SK-N-SH (cell line): ENCODE results near the gene MAP4. TPM values are rescaled to one million over a fixed set of nuclear protein-coding genes. Genes with fewer than 3 reads are reported as not detected.

Source experiments
- CTCF ChIA-PET: fragments of 300-600, 350-600 bp; formaldehyde crosslinking; extraction: SDS; loops from one replicate; lab custom pipeline; 2021; lab: Yijun Ruan, JAX
- POLR2A ChIA-PET: fragments of 350-600 bp; sonication (Branson Sonifier 250); formaldehyde crosslinking; extraction: SDS; loops from one replicate; lab custom pipeline; 2020; ENCODE audit warnings: antibody characterized with exemption, inconsistent platforms; lab: Yijun Ruan, JAX
- DNase-seq: peaks from one replicate; pipeline ENCODE4 v3.0.0; 2012
- H2AFZ ChIP-seq: fragments of 200-600 bp; sonication (generic); 2 replicates; pipeline ENCODE4 v1.8.1; 2016; ENCODE audit warnings: antibody characterized with exemption, mild to moderate bottlenecking, low read depth
- H3F3A ChIP-seq: fragments of 200-600 bp; sonication (generic); replicated peaks from 2 replicates; pipeline ENCODE3; 2016; ENCODE audit warnings: antibody characterized with exemption, mild to moderate bottlenecking; ENCODE audit not compliant: insufficient read depth
- H3K27ac ChIP-seq, 2 experiments: fragments of 200-500 bp in 1 of 2; fragments of 200-600 bp in 1 of 2; sonication (Bioruptor generic) in 1 of 2; sonication (generic), shearing (Covaris generic) in 1 of 2; 2 replicates each; pipeline versions ENCODE4 v1.5.1 to v1.6.1; 2014 to 2016; ENCODE audit warnings: low read depth in 2 of 2, inconsistent platforms in 1 of 2, low read length in 1 of 2, mild to moderate bottlenecking in 1 of 2, mixed read lengths in 1 of 2
- H3K27me3 ChIP-seq: fragments of 200-600 bp; sonication (generic), shearing (Covaris generic); 2 replicates; pipeline ENCODE4 v1.6.1; 2016; ENCODE audit warnings: mixed run types; ENCODE audit not compliant: insufficient read depth
- H3K36me3 ChIP-seq, 2 experiments: fragments of 200-500 bp in 1 of 2; fragments of 200-600 bp in 1 of 2; sonication (Bioruptor generic) in 1 of 2; sonication (generic) in 1 of 2; replicated peaks in 1 of 2; 2 replicates each; pipeline versions ENCODE3 to v1.5.1; 2014 to 2016; ENCODE audit warnings: low read length in 1 of 2, mild to moderate bottlenecking in 1 of 2; ENCODE audit not compliant: insufficient read depth in 2 of 2, control insufficient read depth in 1 of 2
- H3K4me1 ChIP-seq, 2 experiments: fragments of 200-500 bp in 1 of 2; fragments of 200-600 bp in 1 of 2; sonication (Bioruptor generic) in 1 of 2; sonication (generic), shearing (Covaris generic) in 1 of 2; 2 replicates each; pipeline versions ENCODE4 v1.5.1 to v1.6.1; 2014 to 2016; ENCODE audit warnings: low read depth in 1 of 2, low read length in 1 of 2, mixed run types in 1 of 2; ENCODE audit not compliant: insufficient read depth in 2 of 2, control insufficient read depth in 1 of 2
- H3K4me2 ChIP-seq: fragments of 200-600 bp; sonication (generic), shearing (Covaris generic); 2 replicates; pipeline ENCODE4 v1.6.1; 2017; ENCODE audit warnings: mixed run types
- H3K4me3 ChIP-seq, 2 experiments: fragments of 200-500 bp in 1 of 2; fragments of 200-600 bp in 1 of 2; sonication (Bioruptor generic) in 1 of 2; sonication (generic), shearing (Covaris generic) in 1 of 2; 2 replicates each; pipeline versions ENCODE4 v1.5.1 to v1.8.1; 2014 to 2016; ENCODE audit warnings: low read depth in 2 of 2, inconsistent platforms in 1 of 2, low read length in 1 of 2, mild to moderate bottlenecking in 1 of 2, mixed read lengths in 1 of 2, moderate library complexity in 1 of 2
- H3K79me2 ChIP-seq: fragments of 200-600 bp; sonication (generic); 2 replicates; pipeline ENCODE4 v1.8.1; 2017; ENCODE audit warnings: mild to moderate bottlenecking; ENCODE audit not compliant: insufficient read depth
- H3K9ac ChIP-seq: fragments of 200-600 bp; sonication (generic); 2 replicates; pipeline ENCODE4 v1.6.1; 2017; ENCODE audit warnings: mixed run types
- H3K9me2 ChIP-seq: fragments of 200-600 bp; sonication (generic); 2 replicates; pipeline ENCODE4 v1.6.1; 2017; ENCODE audit warnings: mixed run types
- H3K9me3 ChIP-seq: fragments of 200-600 bp; sonication (generic); 2 replicates; pipeline ENCODE4 v1.6.1; 2017; ENCODE audit warnings: mixed run types, mild to moderate bottlenecking, moderate library complexity
- H4K20me1 ChIP-seq: fragments of 200-600 bp; sonication (generic); 2 replicates; pipeline ENCODE4 v1.6.1; 2017; ENCODE audit warnings: mild to moderate bottlenecking, mixed run types; ENCODE audit not compliant: insufficient read depth
- NRF1 ChIP-seq: IDR thresholded peaks from 2 replicates; pipeline ENCODE4 v1.6.1; 2012; ENCODE audit warnings: low read depth, mild to moderate bottlenecking, low read length
- SMC3 ChIP-seq: IDR thresholded peaks from 2 replicates; pipeline ENCODE4 v1.6.1; 2012; ENCODE audit warnings: low read depth, low read length, improper control_type of control experiment
- TCF12 ChIP-seq: IDR thresholded peaks from 2 replicates; pipeline ENCODE4 v1.4.0; 2012
- WGBS: methylation state at CpG from one replicate; pipeline ENCODE4 v1.1.6; 2017; ENCODE audit warnings: low lambda C conversion rate; 5-methylcytosine and 5-hydroxymethylcytosine counted together
- polyA plus RNA-seq, 3 experiments: library from polyadenylated mRNA; depleted of rRNA; stranded (reverse); fragments of >200 nt; gene quantifications; 2 replicates each; pipeline ENCODE4 v1.2.3, GENCODE V29; 2012
- TF ChIP-seq, protein P1 (sequence below): IDR thresholded peaks from 2 replicates; pipeline ENCODE4 v1.4.0; 2012; ENCODE audit warnings: low read depth, borderline replicate concordance
- TF ChIP-seq, protein P2 (sequence below): IDR thresholded peaks from 2 replicates; pipeline ENCODE4 v1.4.0; 2012; ENCODE audit warnings: low read depth
- TF ChIP-seq, protein P3 (sequence below): fragments of 200-600 bp; sonication (generic); IDR thresholded peaks from 2 replicates; pipeline ENCODE4 v1.6.1; 2017; ENCODE audit warnings: antibody characterized with exemption, mild to moderate bottlenecking, moderate library complexity
- TF ChIP-seq, protein P4 (sequence below): IDR thresholded peaks from 2 replicates; pipeline ENCODE4 v1.4.0; 2012; ENCODE audit warnings: low read depth, borderline replicate concordance
- TF ChIP-seq, protein P5 (sequence below): IDR thresholded peaks from 2 replicates; pipeline ENCODE4 v1.6.1; 2012; ENCODE audit warnings: mild to moderate bottlenecking, low read depth, low read length, moderate library complexity

MAP4 gene
- polyA plus RNA-seq, 1 of the 3 experiments (the other 2 are of a cell fraction) = 121 TPM

DNA sequence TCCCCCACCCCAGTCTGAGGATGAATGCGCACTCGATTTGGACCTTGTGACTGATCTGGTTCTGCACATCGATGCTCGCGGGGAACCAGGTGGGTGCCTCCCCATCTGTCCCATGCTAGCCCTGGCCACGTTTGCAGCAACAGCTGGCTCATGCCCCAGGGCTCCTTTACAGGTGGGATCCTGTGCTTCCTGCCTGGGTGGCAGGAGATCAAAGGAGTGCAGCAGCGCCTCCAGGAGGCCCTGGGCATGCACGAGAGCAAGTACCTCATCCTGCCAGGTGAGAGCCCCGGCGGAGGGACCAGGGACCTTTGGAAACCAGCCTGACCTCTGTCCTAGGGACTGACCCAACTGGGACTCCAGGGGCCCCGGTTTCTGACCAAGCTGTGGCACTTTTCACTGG is 169.0 kb downstream of the MAP4 start:
- Histone ChIP-seq H3K4me2 (no peak overlapping the region), H3K27me3 (no peaks in the 10 kb centered on the region), H3K9ac (no peak overlapping the region), H3F3A (peaks cover 28% of the 10 kb centered on the region), H4K20me1 (peaks cover 29% of the 10 kb centered on the region; the same call in 1 of the 2 replicates)
- CTCF ChIA-PET = interaction anchor here (1.2 kb wide), 1 partner anchor 10 kb away, joined by 4 read pairs; no protein-coding TSS in a partner anchor
- TF ChIP-seq, protein P1, sequence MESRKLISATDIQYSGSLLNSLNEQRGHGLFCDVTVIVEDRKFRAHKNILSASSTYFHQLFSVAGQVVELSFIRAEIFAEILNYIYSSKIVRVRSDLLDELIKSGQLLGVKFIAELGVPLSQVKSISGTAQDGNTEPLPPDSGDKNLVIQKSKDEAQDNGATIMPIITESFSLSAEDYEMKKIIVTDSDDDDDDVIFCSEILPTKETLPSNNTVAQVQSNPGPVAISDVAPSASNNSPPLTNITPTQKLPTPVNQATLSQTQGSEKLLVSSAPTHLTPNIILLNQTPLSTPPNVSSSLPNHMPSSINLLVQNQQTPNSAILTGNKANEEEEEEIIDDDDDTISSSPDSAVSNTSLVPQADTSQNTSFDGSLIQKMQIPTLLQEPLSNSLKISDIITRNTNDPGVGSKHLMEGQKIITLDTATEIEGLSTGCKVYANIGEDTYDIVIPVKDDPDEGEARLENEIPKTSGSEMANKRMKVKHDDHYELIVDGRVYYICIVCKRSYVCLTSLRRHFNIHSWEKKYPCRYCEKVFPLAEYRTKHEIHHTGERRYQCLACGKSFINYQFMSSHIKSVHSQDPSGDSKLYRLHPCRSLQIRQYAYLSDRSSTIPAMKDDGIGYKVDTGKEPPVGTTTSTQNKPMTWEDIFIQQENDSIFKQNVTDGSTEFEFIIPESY = no peak
- TF ChIP-seq, protein P2, sequence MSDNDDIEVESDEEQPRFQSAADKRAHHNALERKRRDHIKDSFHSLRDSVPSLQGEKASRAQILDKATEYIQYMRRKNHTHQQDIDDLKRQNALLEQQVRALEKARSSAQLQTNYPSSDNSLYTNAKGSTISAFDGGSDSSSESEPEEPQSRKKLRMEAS = no peak
- TF ChIP-seq NRF1 = no peak
- TF ChIP-seq, protein P3, sequence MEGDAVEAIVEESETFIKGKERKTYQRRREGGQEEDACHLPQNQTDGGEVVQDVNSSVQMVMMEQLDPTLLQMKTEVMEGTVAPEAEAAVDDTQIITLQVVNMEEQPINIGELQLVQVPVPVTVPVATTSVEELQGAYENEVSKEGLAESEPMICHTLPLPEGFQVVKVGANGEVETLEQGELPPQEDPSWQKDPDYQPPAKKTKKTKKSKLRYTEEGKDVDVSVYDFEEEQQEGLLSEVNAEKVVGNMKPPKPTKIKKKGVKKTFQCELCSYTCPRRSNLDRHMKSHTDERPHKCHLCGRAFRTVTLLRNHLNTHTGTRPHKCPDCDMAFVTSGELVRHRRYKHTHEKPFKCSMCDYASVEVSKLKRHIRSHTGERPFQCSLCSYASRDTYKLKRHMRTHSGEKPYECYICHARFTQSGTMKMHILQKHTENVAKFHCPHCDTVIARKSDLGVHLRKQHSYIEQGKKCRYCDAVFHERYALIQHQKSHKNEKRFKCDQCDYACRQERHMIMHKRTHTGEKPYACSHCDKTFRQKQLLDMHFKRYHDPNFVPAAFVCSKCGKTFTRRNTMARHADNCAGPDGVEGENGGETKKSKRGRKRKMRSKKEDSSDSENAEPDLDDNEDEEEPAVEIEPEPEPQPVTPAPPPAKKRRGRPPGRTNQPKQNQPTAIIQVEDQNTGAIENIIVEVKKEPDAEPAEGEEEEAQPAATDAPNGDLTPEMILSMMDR = no peak
- TF ChIP-seq, protein P4, sequence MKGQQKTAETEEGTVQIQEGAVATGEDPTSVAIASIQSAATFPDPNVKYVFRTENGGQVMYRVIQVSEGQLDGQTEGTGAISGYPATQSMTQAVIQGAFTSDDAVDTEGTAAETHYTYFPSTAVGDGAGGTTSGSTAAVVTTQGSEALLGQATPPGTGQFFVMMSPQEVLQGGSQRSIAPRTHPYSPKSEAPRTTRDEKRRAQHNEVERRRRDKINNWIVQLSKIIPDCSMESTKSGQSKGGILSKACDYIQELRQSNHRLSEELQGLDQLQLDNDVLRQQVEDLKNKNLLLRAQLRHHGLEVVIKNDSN = no peak
- no peak for TF ChIP-seq TCF12
- TF ChIP-seq, protein P5, sequence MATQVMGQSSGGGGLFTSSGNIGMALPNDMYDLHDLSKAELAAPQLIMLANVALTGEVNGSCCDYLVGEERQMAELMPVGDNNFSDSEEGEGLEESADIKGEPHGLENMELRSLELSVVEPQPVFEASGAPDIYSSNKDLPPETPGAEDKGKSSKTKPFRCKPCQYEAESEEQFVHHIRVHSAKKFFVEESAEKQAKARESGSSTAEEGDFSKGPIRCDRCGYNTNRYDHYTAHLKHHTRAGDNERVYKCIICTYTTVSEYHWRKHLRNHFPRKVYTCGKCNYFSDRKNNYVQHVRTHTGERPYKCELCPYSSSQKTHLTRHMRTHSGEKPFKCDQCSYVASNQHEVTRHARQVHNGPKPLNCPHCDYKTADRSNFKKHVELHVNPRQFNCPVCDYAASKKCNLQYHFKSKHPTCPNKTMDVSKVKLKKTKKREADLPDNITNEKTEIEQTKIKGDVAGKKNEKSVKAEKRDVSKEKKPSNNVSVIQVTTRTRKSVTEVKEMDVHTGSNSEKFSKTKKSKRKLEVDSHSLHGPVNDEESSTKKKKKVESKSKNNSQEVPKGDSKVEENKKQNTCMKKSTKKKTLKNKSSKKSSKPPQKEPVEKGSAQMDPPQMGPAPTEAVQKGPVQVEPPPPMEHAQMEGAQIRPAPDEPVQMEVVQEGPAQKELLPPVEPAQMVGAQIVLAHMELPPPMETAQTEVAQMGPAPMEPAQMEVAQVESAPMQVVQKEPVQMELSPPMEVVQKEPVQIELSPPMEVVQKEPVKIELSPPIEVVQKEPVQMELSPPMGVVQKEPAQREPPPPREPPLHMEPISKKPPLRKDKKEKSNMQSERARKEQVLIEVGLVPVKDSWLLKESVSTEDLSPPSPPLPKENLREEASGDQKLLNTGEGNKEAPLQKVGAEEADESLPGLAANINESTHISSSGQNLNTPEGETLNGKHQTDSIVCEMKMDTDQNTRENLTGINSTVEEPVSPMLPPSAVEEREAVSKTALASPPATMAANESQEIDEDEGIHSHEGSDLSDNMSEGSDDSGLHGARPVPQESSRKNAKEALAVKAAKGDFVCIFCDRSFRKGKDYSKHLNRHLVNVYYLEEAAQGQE = no peak
- no peak for TF ChIP-seq SMC3
- TF ChIP-seq, all 33 proteins: peak for 0
- Histone ChIP-seq H3K9me2 (no peaks in the 10 kb centered on the region), H3K9me3 (no peaks in the 10 kb centered on the region), H3K4me1 (no peaks in the 10 kb centered on the region), H3K79me2 (no peaks in the 10 kb centered on the region), H3K4me3 (no peak overlapping the region), H3K36me3 (peaks cover 39 to 89% of the 10 kb centered on the region in 2 experiments), H3K27ac (no peak overlapping the region), H2AFZ (no peak overlapping the region)
- DNase-seq = peak; percentile 40
- WGBS = 100% methylated on average over 6 of the region's 11 CpGs
- POLR2A ChIA-PET = no interaction called here
